Gastroesophageal sphincter (tissue), 4 donors: ENCODE data around the gene SLC4A9. TPM values are rescaled to one million over a fixed set of nuclear protein-coding genes. Genes with fewer than 3 reads are reported as not detected.

Experiments used
- ATAC-seq: fragments of 150-250 bp; one replicate; pipeline ENCODE4 v1.9.1; 2016; ENCODE audit warnings: mild to moderate bottlenecking, moderate library complexity
- H3K27ac ChIP-seq, 4 donors: fragments of 200-600 bp; sonication (generic) in 3 of 4; 1 replicate in 3 of 4; 2 replicates in 1 of 4; pipeline ENCODE4 v1.5.1; 2016 to 2019
- H3K27me3 ChIP-seq: fragments of 200-600 bp; sonication (generic); one replicate; pipeline ENCODE4 v1.5.1; 2019
- H3K36me3 ChIP-seq, 2 donors: fragments of 200-600 bp; sonication (generic); one replicate each; pipeline ENCODE4 v1.5.1; 2019; ENCODE audit warnings: control low read depth in 1 of 2
- H3K4me1 ChIP-seq, 3 donors: fragments of 200-600 bp; sonication (generic); 1 replicate in 2 of 3; 2 replicates in 1 of 3; pipeline ENCODE4 v1.5.1; 2016 to 2019; ENCODE audit warnings: control low read depth in 2 of 3
- H3K4me3 ChIP-seq, 2 donors: fragments of 200-600 bp; sonication (generic); one replicate each; pipeline ENCODE4 v1.5.1; 2019; ENCODE audit warnings: mild to moderate bottlenecking in 1 of 2, moderate library complexity in 1 of 2
- H3K9me3 ChIP-seq, 3 donors: fragments of 200-600 bp; sonication (generic); one replicate each; pipeline ENCODE4 v1.5.1; 2017 to 2019; ENCODE audit warnings: control low read depth in 2 of 3
- CTCF ChIP-seq, 4 experiments: fragments of 200-600 bp in 2 of 4; fragments of 450-650 bp in 2 of 4; sonication (generic) in 1 of 4; IDR thresholded peaks; one replicate each; pipeline ENCODE4 v1.5.1; 2017 to 2019; ENCODE audit warnings: antibody characterized with exemption in 4 of 4, mild to moderate bottlenecking in 2 of 4, moderate library complexity in 2 of 4
- EP300 ChIP-seq: sonication (generic); formaldehyde crosslinking; IDR thresholded peaks from one replicate; pipeline ENCODE4 v1.6.1; 2017; ENCODE audit warnings: antibody characterized with exemption, mild to moderate bottlenecking
- POLR2A ChIP-seq, 2 donors: fragments of 450-650 bp; IDR thresholded peaks; one replicate each; pipeline ENCODE4 v1.6.1; 2017; ENCODE audit warnings: antibody characterized with exemption in 2 of 2, mild to moderate bottlenecking in 2 of 2, moderate library complexity in 1 of 2
- POLR2AphosphoS5 ChIP-seq: sonication (generic); formaldehyde crosslinking; IDR thresholded peaks from one replicate; pipeline ENCODE4 v1.6.1; 2017; ENCODE audit warnings: antibody characterized with exemption
- WGBS, 2 donors: methylation state at CpG; one replicate each; pipeline ENCODE4 v1.1.5; 2018; ENCODE audit warnings: low coverage in 1 of 2; 5-methylcytosine and 5-hydroxymethylcytosine counted together
- total RNA-seq, 4 donors: library from RNA; depleted of rRNA; stranded (reverse); fragments of >200 nt; gene quantifications; one replicate each; pipeline ENCODE4 v1.1.0, GENCODE V29; 2016

Gene SLC4A9
- total RNA-seq, 4 donors from 2014 or later: not detected

GRCh38 chr5:140312791-140313189, 47.2 kb upstream of the SLC4A9 start:
- ATAC-seq: no peak
- Histone ChIP-seq H3K4me3 (no peak overlapping the region), H3K27ac (peak overlapping the region in 3 of 4 donors; percentile 53 to 76 (median 61)), H3K36me3 (no peaks in the 10 kb centered on the region), H3K27me3 (no peaks in the 10 kb centered on the region), H3K4me1 (peaks cover 0 to 26% (median 0%) of the 10 kb centered on the region in 3 donors), H3K9me3 (no peaks in the 10 kb centered on the region)
- TF ChIP-seq CTCF (IDR thresholded peaks at IDR 0.05): no peak
- TF ChIP-seq POLR2AphosphoS5: no peak
- no peak for TF ChIP-seq POLR2A (IDR thresholded peaks at IDR 0.05)
- TF ChIP-seq EP300: no peak
- 70 to 87% methylated on average over 6 to 7 of the region's 7 CpGs for WGBS, 2 donors

GRCh38 chr5:140317859-140318258, 42.1 kb upstream of the SLC4A9 start:
- H3K27me3 ChIP-seq: no peaks in the 10 kb centered on the region
- TF ChIP-seq POLR2A (IDR thresholded peaks at IDR 0.05): no peak
- TF ChIP-seq CTCF (IDR thresholded peaks at IDR 0.05): no peak
- TF ChIP-seq POLR2AphosphoS5: no peak
- TF ChIP-seq EP300: no peak
- no peak overlapping the region for H3K4me3 ChIP-seq
- WGBS, 2 donors: 57 to 85% methylated on average over 4 to 5 of the region's 5 CpGs
- ATAC-seq: no peak
- no peaks in the 10 kb centered on the region for H3K9me3 ChIP-seq
- H3K27ac ChIP-seq: no peak overlapping the region
- H3K4me1 ChIP-seq: peaks cover 0 to 15% (median 7%) of the 10 kb centered on the region in 3 donors
- no peaks in the 10 kb centered on the region for H3K36me3 ChIP-seq

- no peaks in the 10 kb centered on the region for H3K27me3 ChIP-seq
- H3K4me3 ChIP-seq: no peak overlapping the region
- H3K4me1 ChIP-seq: peaks cover 3 to 23% (median 16%) of the 10 kb centered on the region in 3 donors
- 91 to 94% methylated on average over 3 to 4 of the region's 4 CpGs for WGBS, 2 donors
- H3K27ac ChIP-seq: no peak overlapping the region
- no peak for ATAC-seq
- H3K36me3 ChIP-seq: no peaks in the 10 kb centered on the region
- H3K9me3 ChIP-seq: no peaks in the 10 kb centered on the region
- no peak for TF ChIP-seq EP300
- TF ChIP-seq POLR2A (IDR thresholded peaks at IDR 0.05): no peak
- no peak for TF ChIP-seq POLR2AphosphoS5
- TF ChIP-seq CTCF (IDR thresholded peaks at IDR 0.05): no peak
Measured at GRCh38 chr5:140318792-140319191, 41.2 kb upstream of the SLC4A9 start.

GRCh38 chr5:140319833-140320232, 40.2 kb upstream of the SLC4A9 start:
- H3K4me3 ChIP-seq: no peak overlapping the region
- H3K36me3 ChIP-seq: no peaks in the 10 kb centered on the region
- H3K27ac ChIP-seq: no peak overlapping the region
- no peaks in the 10 kb centered on the region for H3K27me3 ChIP-seq
- ATAC-seq: no peak
- no peaks in the 10 kb centered on the region for H3K9me3 ChIP-seq
- TF ChIP-seq EP300: no peak
- TF ChIP-seq POLR2A (IDR thresholded peaks at IDR 0.05): no peak
- no peak for TF ChIP-seq CTCF (IDR thresholded peaks at IDR 0.05)
- H3K4me1 ChIP-seq: peaks cover 3 to 33% (median 22%) of the 10 kb centered on the region in 3 donors
- 100% methylated on average over 1 of the region's 1 CpG; no CpG with 5 or more reads in 1 of the 2 donors for WGBS, 2 donors

GRCh38 chr5:140321796-140322195, 38.2 kb upstream of the SLC4A9 start:
- ATAC-seq: peak; percentile 55
- H3K36me3 ChIP-seq: no peaks in the 10 kb centered on the region
- 69 to 100% methylated on average over 2 of the region's 2 CpGs for WGBS, 2 donors
- TF ChIP-seq EP300 (no peak), POLR2AphosphoS5 (no peak), CTCF (IDR thresholded peaks at IDR 0.05) (no peak), POLR2A (IDR thresholded peaks at IDR 0.05) (no peak)
- peak overlapping the region in 2 of 4 donors; percentile 9 to 80 for H3K27ac ChIP-seq
- H3K9me3 ChIP-seq: no peaks in the 10 kb centered on the region
- no peaks in the 10 kb centered on the region for H3K27me3 ChIP-seq
- H3K4me3 ChIP-seq: no peak overlapping the region
- peaks cover 3 to 38% (median 22%) of the 10 kb centered on the region in 3 donors for H3K4me1 ChIP-seq
